Measurements from ENCODE around the gene YRDC. TPM values are rescaled to one million over a fixed set of nuclear protein-coding genes. Genes with fewer than 3 reads are reported as not detected.

The YRDC gene
- total RNA-seq, 4 donors from 2014 or later = 13.1 to 41.7 (median 26.1) TPM

- TF ChIP-seq EP300 (IDR thresholded peaks at IDR 0.05) (no peak), POLR2AphosphoS5 (IDR thresholded peaks at IDR 0.05) (no peak), CTCF (IDR thresholded peaks at IDR 0.05) (no peak), POLR2A (IDR thresholded peaks at IDR 0.05) (no peak)
- 55% methylated on average over 2 of the region's 2 CpGs for WGBS
- Histone ChIP-seq H3K9me3 (no peaks in the 10 kb centered on the region), H3K27ac (no peak overlapping the region), H3K4me3 (no peak overlapping the region), H3K4me1 (peaks cover 39% of the 10 kb centered on the region), H3K27me3 (no peaks in the 10 kb centered on the region), H3K36me3 (peaks cover 21% of the 10 kb centered on the region)
- DNase-seq (ENCODE audit: low spot score in 2 of 2) = no peak
Measured at GRCh38 chr1:37809942-37810341, 1.9 kb upstream of the YRDC start.

- peak overlapping the region; percentile 99 for H3K4me3 ChIP-seq
- TF ChIP-seq POLR2A (IDR thresholded peaks at IDR 0.05) (no peak), POLR2AphosphoS5 (IDR thresholded peaks at IDR 0.05) (no peak), EP300 (IDR thresholded peaks at IDR 0.05) (no peak), CTCF (IDR thresholded peaks at IDR 0.05) (no peak)
- H3K36me3 ChIP-seq = peaks cover 30% of the 10 kb centered on the region
- peaks cover 39% of the 10 kb centered on the region for H3K4me1 ChIP-seq
- peak overlapping the region; percentile 95 for H3K27ac ChIP-seq
- no peaks in the 10 kb centered on the region for H3K27me3 ChIP-seq
- no peaks in the 10 kb centered on the region for H3K9me3 ChIP-seq
- peak; percentile 65 to 81 for DNase-seq (ENCODE audit: low spot score in 2 of 2)
- WGBS = 6% methylated on average over 11 of the region's 54 CpGs
Measured at GRCh38 chr1:37808369-37809319, 636 bp upstream of the YRDC start.

- TF ChIP-seq CTCF (IDR thresholded peaks at IDR 0.05) = no peak
- TF ChIP-seq EP300 (IDR thresholded peaks at IDR 0.05) = no peak
- TF ChIP-seq POLR2AphosphoS5 (IDR thresholded peaks at IDR 0.05) = no peak
- TF ChIP-seq POLR2A (IDR thresholded peaks at IDR 0.05) = no peak
- 9% methylated on average over 8 of the region's 9 CpGs for WGBS
- Histone ChIP-seq H3K27ac (peak overlapping the region; percentile 95), H3K27me3 (no peaks in the 10 kb centered on the region), H3K4me3 (peak overlapping the region; percentile 99), H3K4me1 (peaks cover 39% of the 10 kb centered on the region), H3K36me3 (peaks cover 44% of the 10 kb centered on the region), H3K9me3 (no peaks in the 10 kb centered on the region)
- no peak for DNase-seq (ENCODE audit: low spot score in 2 of 2)
Measured at GRCh38 chr1:37807220-37807554, 821 bp downstream of the YRDC start.

GRCh38 chr1:37802439-37802838 is 5.6 kb downstream of the YRDC start:
- Histone ChIP-seq H3K27ac (no peak overlapping the region), H3K4me3 (no peak overlapping the region), H3K27me3 (no peaks in the 10 kb centered on the region), H3K9me3 (no peaks in the 10 kb centered on the region), H3K36me3 (peaks cover 75% of the 10 kb centered on the region), H3K4me1 (peaks cover 11% of the 10 kb centered on the region)
- TF ChIP-seq CTCF (IDR thresholded peaks at IDR 0.05) = no peak
- TF ChIP-seq POLR2AphosphoS5 (IDR thresholded peaks at IDR 0.05) = no peak
- TF ChIP-seq POLR2A (IDR thresholded peaks at IDR 0.05) = no peak
- TF ChIP-seq EP300 (IDR thresholded peaks at IDR 0.05) = no peak
- WGBS = 94% methylated on average over 1 of the region's 1 CpG
- no peak for DNase-seq (ENCODE audit: low spot score in 2 of 2)

GRCh38 chr1:37797750-37798345 is 10.2 kb downstream of the YRDC start:
- DNase-seq (ENCODE audit: low spot score in 2 of 2) = no peak
- WGBS = 87% methylated on average over 3 of the region's 3 CpGs
- Histone ChIP-seq H3K4me3 (no peak overlapping the region), H3K4me1 (peaks cover 24% of the 10 kb centered on the region), H3K27ac (no peak overlapping the region), H3K36me3 (peaks cover 38% of the 10 kb centered on the region), H3K9me3 (no peaks in the 10 kb centered on the region), H3K27me3 (peaks cover 5% of the 10 kb centered on the region)
- no peak for TF ChIP-seq EP300 (IDR thresholded peaks at IDR 0.05)
- TF ChIP-seq POLR2AphosphoS5 (IDR thresholded peaks at IDR 0.05) = no peak
- TF ChIP-seq POLR2A (IDR thresholded peaks at IDR 0.05) = no peak
- no peak for TF ChIP-seq CTCF (IDR thresholded peaks at IDR 0.05)
